ENCODE measurements around the gene ZNF800.
"Not testable (repeated sequence)": the region's sequence is repeated elsewhere in the genome, so short reads cannot be mapped to it uniquely, and the experiment has no call there.

The ZNF800 gene

DNA sequence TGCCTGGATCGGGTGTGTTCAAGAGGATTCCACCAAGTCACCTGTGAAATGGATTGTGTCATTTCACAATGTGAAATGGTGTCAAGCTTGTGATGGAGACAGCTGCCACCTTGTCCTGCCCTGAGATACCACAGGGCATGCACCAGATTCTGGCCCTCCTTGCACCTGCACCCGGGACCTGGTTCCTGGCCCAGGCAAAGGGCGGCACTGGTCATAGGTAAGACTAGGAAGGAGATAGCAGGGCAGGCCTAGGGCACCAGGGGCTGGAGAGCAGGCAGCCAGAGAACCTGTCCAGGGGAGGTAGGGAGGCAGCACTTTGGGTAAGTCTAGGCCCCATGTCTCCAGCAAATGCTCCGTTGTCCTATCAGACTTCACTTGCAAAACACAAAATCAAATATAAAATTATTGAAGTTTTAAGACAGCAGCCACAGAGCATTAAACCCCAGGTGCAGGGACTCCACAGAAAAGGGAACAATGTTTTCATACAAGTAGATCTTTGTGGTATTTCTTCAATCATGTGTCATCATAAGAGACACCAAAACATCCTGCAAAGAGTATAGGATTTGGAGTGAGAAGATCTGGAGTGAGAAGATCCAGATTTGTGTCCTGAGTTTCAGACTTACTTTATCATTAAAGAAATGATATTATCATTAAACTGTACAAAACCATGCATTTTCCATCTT lies 22.7 kb upstream of the ZNF800 start:
- no peaks in the 10 kb centered on the region for H3K9me3 ChIP-seq (ENCODE audit: control insufficient read depth, insufficient read depth, low read length)
- no CpG with 5 or more reads among the region's 4 CpGs for WGBS (ENCODE audit: insufficient coverage, insufficient read length)
- H3K4me1 ChIP-seq (ENCODE audit: control insufficient read depth, insufficient read depth, low read length), result no peaks in the 10 kb centered on the region
- H3K27me3 ChIP-seq (ENCODE audit: control insufficient read depth, insufficient read depth, low read length), result no peaks in the 10 kb centered on the region
- H3K27ac ChIP-seq (ENCODE audit: low read length), result no peak overlapping the region
- no peaks in the 10 kb centered on the region for H3K36me3 ChIP-seq (ENCODE audit: control insufficient read depth, insufficient read depth, low read length)
- DNase-seq (ENCODE audit: low read depth, low spot score), result no peak
- H3K4me3 ChIP-seq (ENCODE audit: low read length), result no peak overlapping the region

DNA sequence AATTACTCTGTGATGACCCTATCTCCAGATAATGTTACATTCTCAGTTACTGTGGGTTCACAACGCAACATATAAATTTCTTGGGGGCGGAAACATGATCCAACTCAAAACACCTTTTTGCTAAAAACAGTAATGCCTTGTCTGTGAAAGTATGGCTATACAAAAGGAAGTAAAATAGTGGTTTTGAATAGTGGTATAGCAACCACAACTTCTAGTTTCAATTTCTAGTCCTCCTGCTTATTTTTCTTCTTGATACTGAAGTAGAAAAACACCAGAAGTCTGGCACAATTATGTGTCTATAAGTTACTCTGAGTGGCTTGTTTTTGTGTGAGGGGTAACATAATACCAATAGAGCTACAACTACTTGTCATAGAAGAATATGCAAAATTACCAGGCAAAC lies 21.5 kb upstream of the ZNF800 start:
- H3K27me3 ChIP-seq (ENCODE audit: control insufficient read depth, insufficient read depth, low read length), result no peaks in the 10 kb centered on the region
- no peak overlapping the region for H3K4me3 ChIP-seq (ENCODE audit: low read length)
- H3K9me3 ChIP-seq (ENCODE audit: control insufficient read depth, insufficient read depth, low read length), result no peaks in the 10 kb centered on the region
- no peak for DNase-seq (ENCODE audit: low read depth, low spot score)
- H3K4me1 ChIP-seq (ENCODE audit: control insufficient read depth, insufficient read depth, low read length), result no peaks in the 10 kb centered on the region
- H3K27ac ChIP-seq (ENCODE audit: low read length), result no peak overlapping the region
- no peaks in the 10 kb centered on the region for H3K36me3 ChIP-seq (ENCODE audit: control insufficient read depth, insufficient read depth, low read length)
- no CpG with 5 or more reads among the region's 2 CpGs for WGBS (ENCODE audit: insufficient coverage, insufficient read length)

DNA sequence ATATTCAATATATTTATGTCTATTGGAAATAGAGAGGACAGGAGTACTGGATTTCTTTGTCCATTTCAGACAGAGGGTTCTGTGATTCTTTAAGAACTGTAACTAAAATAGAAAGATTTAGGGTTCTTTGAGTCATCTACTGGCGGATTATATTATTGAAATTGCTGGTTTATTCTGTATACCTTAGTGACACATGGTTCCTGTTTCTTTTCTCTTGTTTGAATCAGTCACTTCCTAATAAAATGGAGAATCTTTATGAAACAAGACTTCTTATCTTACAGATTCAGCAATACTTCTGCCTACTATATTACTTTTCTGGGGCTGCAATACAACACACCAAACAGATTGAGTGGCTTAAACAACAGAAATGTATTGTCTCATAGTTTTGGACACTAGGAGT lies 20.8 kb upstream of the ZNF800 start:
- DNase-seq (ENCODE audit: low read depth, low spot score), result no peak
- H3K27ac ChIP-seq (ENCODE audit: low read length), result no peak overlapping the region
- no peak overlapping the region for H3K4me3 ChIP-seq (ENCODE audit: low read length)
- WGBS (ENCODE audit: insufficient coverage, insufficient read length), result no CpG with 5 or more reads among the region's 1 CpG
- H3K4me1 ChIP-seq (ENCODE audit: control insufficient read depth, insufficient read depth, low read length), result no peaks in the 10 kb centered on the region
- no peaks in the 10 kb centered on the region for H3K9me3 ChIP-seq (ENCODE audit: control insufficient read depth, insufficient read depth, low read length)
- no peaks in the 10 kb centered on the region for H3K27me3 ChIP-seq (ENCODE audit: control insufficient read depth, insufficient read depth, low read length)
- no peaks in the 10 kb centered on the region for H3K36me3 ChIP-seq (ENCODE audit: control insufficient read depth, insufficient read depth, low read length)

DNA sequence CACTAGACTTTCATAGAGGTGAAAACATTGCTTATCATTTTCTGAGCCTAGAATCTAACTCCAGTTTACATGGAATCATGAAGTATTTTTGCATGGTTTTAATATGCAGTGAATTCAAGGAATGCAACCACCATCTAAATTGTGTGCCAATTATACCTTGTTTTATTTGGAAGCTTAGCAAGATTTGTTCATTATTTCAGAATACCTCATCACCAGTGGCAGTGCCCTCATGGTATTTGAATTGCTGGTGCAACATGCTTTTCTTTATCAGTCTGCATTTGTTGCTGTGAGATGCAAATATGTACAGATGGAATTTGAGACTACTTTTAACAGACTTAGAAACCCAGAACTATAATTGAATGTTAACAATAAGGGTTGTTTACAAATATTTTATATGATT lies 18.7 kb upstream of the ZNF800 start:
- Histone ChIP-seq H3K9me3 (ENCODE audit: control insufficient read depth, insufficient read depth, low read length) (no peaks in the 10 kb centered on the region), H3K27ac (ENCODE audit: low read length) (no peak overlapping the region), H3K36me3 (ENCODE audit: control insufficient read depth, insufficient read depth, low read length) (no peaks in the 10 kb centered on the region), H3K4me1 (ENCODE audit: control insufficient read depth, insufficient read depth, low read length) (no peaks in the 10 kb centered on the region), H3K4me3 (ENCODE audit: low read length) (no peak overlapping the region), H3K27me3 (ENCODE audit: control insufficient read depth, insufficient read depth, low read length) (no peaks in the 10 kb centered on the region)
- no peak for DNase-seq (ENCODE audit: low read depth, low spot score)

DNA sequence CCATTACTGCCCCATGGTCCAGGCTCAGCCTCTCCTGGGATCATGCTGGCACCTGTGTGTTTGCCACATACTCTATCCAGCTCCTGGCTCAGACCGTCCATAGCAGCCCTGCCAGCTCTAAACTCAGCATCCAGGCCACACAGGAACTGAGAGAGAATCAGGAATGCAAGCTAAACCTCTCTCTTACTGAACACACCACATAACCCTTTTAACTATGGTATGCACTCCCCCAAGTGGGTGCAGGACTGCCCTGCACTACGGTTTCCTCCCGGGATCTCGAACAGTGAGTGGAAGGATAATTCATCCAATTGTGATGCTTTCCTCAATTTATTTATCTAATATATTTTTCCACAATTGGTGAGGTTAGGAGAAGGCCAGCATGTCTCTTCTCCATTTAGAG lies 17.1 kb upstream of the ZNF800 start:
- H3K4me1 ChIP-seq (ENCODE audit: control insufficient read depth, insufficient read depth, low read length), result no peaks in the 10 kb centered on the region
- H3K9me3 ChIP-seq (ENCODE audit: control insufficient read depth, insufficient read depth, low read length), result no peaks in the 10 kb centered on the region
- no peak overlapping the region for H3K4me3 ChIP-seq (ENCODE audit: low read length)
- no peaks in the 10 kb centered on the region for H3K27me3 ChIP-seq (ENCODE audit: control insufficient read depth, insufficient read depth, low read length)
- DNase-seq (ENCODE audit: low read depth, low spot score), result no peak
- no peak overlapping the region for H3K27ac ChIP-seq (ENCODE audit: low read length)
- no peaks in the 10 kb centered on the region for H3K36me3 ChIP-seq (ENCODE audit: control insufficient read depth, insufficient read depth, low read length)
- WGBS (ENCODE audit: insufficient coverage, insufficient read length), result no CpG with 5 or more reads among the region's 4 CpGs

DNA sequence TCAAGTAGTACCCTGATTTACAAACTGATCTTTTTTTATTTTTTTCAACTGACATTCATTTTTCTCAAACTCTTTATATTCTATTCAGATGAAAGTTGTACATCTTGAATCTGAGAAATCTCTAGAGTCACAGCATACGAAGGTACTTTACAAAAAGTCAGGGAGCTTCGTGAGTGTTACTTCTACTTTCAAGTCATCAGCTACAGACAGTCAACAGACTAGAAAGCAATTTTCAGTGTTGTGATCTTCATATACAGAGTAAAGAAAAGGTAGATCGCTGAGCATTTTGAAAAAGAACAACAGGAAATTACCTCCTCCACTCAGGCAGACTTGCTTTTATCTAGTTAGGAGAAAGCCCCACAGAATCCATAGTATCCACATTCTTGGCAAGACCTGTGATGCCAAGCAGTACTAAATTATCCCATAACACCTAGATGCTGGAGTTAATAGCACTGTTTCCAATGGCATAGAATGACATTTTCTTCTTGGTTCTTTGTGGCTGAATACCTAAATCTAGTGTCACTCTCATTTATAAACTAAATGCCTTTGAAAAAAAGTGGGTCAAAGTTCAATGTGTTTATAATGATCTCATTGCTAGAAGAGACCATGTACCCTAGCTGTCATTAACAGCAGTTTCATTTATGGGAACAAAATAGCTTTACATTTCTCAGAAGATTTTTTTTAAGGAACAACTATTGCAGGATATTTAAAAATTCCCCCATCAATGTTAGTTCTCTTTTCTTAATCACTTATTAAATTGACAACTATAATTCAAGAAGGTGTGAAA lies 12.0 kb upstream of the ZNF800 start:
- H3K4me1 ChIP-seq (ENCODE audit: control insufficient read depth, insufficient read depth, low read length), result no peaks in the 10 kb centered on the region
- no peak overlapping the region for H3K27ac ChIP-seq (ENCODE audit: low read length)
- no CpG with 5 or more reads among the region's 3 CpGs for WGBS (ENCODE audit: insufficient coverage, insufficient read length)
- DNase-seq (ENCODE audit: low read depth, low spot score), result no peak
- no peaks in the 10 kb centered on the region for H3K36me3 ChIP-seq (ENCODE audit: control insufficient read depth, insufficient read depth, low read length)
- H3K4me3 ChIP-seq (ENCODE audit: low read length), result no peak overlapping the region
- no peaks in the 10 kb centered on the region for H3K27me3 ChIP-seq (ENCODE audit: control insufficient read depth, insufficient read depth, low read length)
- no peaks in the 10 kb centered on the region for H3K9me3 ChIP-seq (ENCODE audit: control insufficient read depth, insufficient read depth, low read length)

DNA sequence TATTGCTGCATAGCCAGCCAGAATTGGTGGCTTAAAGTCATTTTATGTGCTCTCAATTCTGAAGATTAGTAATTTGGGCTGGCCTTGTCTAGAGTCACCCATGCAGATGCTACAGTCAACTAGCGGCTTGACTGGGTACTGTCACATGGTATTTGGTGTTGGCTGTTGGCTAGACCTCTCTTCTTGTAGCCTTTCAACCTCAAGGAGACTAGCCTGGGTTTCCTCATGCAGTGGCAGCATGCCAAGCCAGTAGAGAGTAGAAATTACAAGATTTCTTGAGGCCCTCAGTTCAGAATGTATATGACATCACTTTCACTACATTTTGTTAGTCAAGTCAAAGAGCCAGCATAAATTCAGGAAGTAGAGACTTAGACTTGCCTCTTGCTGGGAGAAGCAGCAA lies 3.7 kb upstream of the ZNF800 start:
- no CpG with 5 or more reads among the region's 1 CpG for WGBS (ENCODE audit: insufficient coverage, insufficient read length)
- no peak for DNase-seq (ENCODE audit: low read depth, low spot score)
- Histone ChIP-seq H3K4me3 (ENCODE audit: low read length) (no peak overlapping the region), H3K4me1 (ENCODE audit: control insufficient read depth, insufficient read depth, low read length) (0 out of 2 replicates have a peak, but pooled peaks cover 2% of the 10 kb centered on the region), H3K27me3 (ENCODE audit: control insufficient read depth, insufficient read depth, low read length) (peaks cover 12% of the 10 kb centered on the region; the same call in 1 of the 2 replicates), H3K9me3 (ENCODE audit: control insufficient read depth, insufficient read depth, low read length) (no peaks in the 10 kb centered on the region), H3K36me3 (ENCODE audit: control insufficient read depth, insufficient read depth, low read length) (no peaks in the 10 kb centered on the region; the same call in 1 of the 2 replicates), H3K27ac (ENCODE audit: low read length) (no peak overlapping the region)

DNA sequence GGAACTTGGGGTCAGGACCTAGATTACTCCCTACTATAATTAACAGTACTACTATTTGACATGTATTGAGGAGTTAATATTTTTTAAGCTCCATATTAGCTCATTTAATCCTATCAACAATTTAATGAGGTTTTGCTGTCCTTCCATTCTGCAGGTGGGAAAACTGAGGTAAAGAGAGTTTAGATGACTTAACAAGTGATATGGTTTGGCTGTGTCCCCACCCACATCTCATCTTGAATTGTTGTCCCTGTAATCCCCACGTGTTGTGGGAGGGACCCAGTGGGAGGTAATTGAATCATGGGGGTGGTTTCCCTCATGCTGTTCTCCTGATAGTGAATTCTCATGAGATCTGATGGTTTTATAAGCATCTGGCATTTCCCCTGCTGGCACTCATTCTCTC lies 2.6 kb upstream of the ZNF800 start:
- H3K9me3 ChIP-seq (ENCODE audit: control insufficient read depth, insufficient read depth, low read length); H3K27ac ChIP-seq (ENCODE audit: low read length); DNase-seq (ENCODE audit: low read depth, low spot score); H3K4me3 ChIP-seq (ENCODE audit: low read length); H3K36me3 ChIP-seq (ENCODE audit: control insufficient read depth, insufficient read depth, low read length); H3K4me1 ChIP-seq (ENCODE audit: control insufficient read depth, insufficient read depth, low read length): not testable (repeated sequence)
- peaks cover 12% of the 10 kb centered on the region; the same call in 1 of the 2 replicates for H3K27me3 ChIP-seq (ENCODE audit: control insufficient read depth, insufficient read depth, low read length)
- no CpG with 5 or more reads among the region's 1 CpG for WGBS (ENCODE audit: insufficient coverage, insufficient read length)

DNA sequence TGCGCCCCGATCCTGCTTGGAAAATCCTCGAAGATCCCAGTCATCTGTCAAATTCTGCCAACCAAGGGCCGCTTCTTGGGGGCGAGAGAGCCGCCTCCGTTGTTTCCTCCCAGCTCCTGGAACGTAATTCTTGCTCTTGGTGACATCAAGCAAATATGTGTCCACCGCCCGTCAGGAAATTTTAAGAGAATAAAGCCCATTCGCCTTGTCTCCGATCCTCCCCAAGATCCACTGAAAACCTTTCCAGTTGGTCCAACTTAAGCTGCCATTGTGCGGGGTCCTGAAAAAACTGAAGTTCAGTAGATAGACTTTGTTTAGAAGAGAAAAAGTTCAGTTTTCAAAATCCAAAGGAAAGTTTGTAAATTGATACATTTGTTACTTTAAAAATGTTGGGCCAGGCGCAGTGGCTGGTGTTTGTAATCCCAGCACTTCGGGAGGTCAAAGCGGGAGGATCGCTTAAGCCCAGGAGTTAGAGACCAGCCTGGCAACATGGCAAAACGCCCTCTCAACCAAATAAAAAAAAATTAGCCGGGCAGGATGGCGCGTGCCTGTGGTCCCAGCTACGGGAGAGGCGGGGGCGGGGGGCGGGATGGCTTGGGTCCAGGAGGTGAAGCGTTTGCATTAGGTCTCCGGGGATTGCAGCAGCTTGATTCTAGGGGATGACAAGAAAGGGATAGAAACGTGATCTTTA lies 1.0 kb upstream of the ZNF800 start:
- Histone ChIP-seq H3K4me1 (ENCODE audit: control insufficient read depth, insufficient read depth, low read length) (0 out of 2 replicates have a peak, but pooled peaks cover 2% of the 10 kb centered on the region), H3K4me3 (ENCODE audit: low read length) (peak overlapping the region; percentile 82; the same call in 1 of the 2 replicates), H3K36me3 (ENCODE audit: control insufficient read depth, insufficient read depth, low read length) (no peaks in the 10 kb centered on the region; the same call in 1 of the 2 replicates), H3K27me3 (ENCODE audit: control insufficient read depth, insufficient read depth, low read length) (peaks cover 12% of the 10 kb centered on the region; the same call in 1 of the 2 replicates), H3K27ac (ENCODE audit: low read length) (no peak overlapping the region), H3K9me3 (ENCODE audit: control insufficient read depth, insufficient read depth, low read length) (no peaks in the 10 kb centered on the region)
- no peak for DNase-seq (ENCODE audit: low read depth, low spot score)
- no CpG with 5 or more reads among the region's 28 CpGs for WGBS (ENCODE audit: insufficient coverage, insufficient read length)

DNA sequence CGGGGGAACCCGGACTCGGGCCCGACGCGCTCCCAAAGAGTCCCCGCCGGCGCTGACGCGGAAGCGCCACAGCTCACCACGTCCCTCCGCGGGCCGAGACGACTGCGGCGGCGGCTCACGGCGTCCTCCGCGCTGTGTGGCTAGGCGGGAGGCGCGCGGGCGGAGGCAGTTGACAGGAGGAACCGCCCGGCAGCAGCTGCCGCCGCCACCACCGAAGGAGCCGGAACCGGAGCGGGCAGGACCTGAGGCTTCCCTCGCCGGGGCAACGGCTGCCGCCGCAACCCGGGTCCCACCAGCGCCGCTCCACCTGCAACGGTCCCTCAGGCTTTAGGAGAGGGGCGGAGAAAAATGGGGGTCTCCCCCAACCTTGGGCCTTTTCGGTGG lies 334 bp downstream of the ZNF800 start:
- WGBS (ENCODE audit: insufficient coverage, insufficient read length), result no CpG with 5 or more reads among the region's 48 CpGs
- Histone ChIP-seq H3K9me3 (ENCODE audit: control insufficient read depth, insufficient read depth, low read length) (no peaks in the 10 kb centered on the region), H3K27ac (ENCODE audit: low read length) (no peak overlapping the region), H3K36me3 (ENCODE audit: control insufficient read depth, insufficient read depth, low read length) (no peaks in the 10 kb centered on the region; the same call in 1 of the 2 replicates), H3K4me3 (ENCODE audit: low read length) (peak overlapping the region; percentile 82; the same call in 1 of the 2 replicates), H3K4me1 (ENCODE audit: control insufficient read depth, insufficient read depth, low read length) (0 out of 2 replicates have a peak, but pooled peaks cover 2% of the 10 kb centered on the region), H3K27me3 (ENCODE audit: control insufficient read depth, insufficient read depth, low read length) (peaks cover 12% of the 10 kb centered on the region; the same call in 1 of the 2 replicates)
- DNase-seq (ENCODE audit: low read depth, low spot score), result no peak
